HCT116 (cell line): Measurements from ENCODE around the gene FA2H.

Source experiments
- CEBPB ChIP-seq: IDR thresholded peaks from 2 replicates; pipeline ENCODE4 v1.6.1; 2012; ENCODE audit warnings: low read depth
- EGR1 ChIP-seq: IDR thresholded peaks from 2 replicates; pipeline ENCODE4 v1.6.1; 2012; ENCODE audit warnings: low read depth
- EZH2 ChIP-seq: fragments of 200-600 bp; sonication (generic); IDR thresholded peaks from 2 replicates; pipeline ENCODE4 v1.6.1; 2017; ENCODE audit warnings: antibody characterized with exemption, mixed run types
- EZH2phosphoT487 ChIP-seq: fragments of 200-600 bp; IDR thresholded peaks from 2 replicates; pipeline ENCODE4 v1.6.1; 2018; ENCODE audit warnings: antibody characterized with exemption, borderline replicate concordance
- MAX ChIP-seq: IDR thresholded peaks from 2 replicates; pipeline ENCODE4 v1.6.1; 2012
- POLR2A ChIP-seq: IDR thresholded peaks from 2 replicates; pipeline ENCODE4 v1.7.0; 2011; ENCODE audit warnings: borderline replicate concordance; ENCODE audit not compliant: insufficient read depth, insufficient read length; ENCODE audit errors: extremely low read depth
- POLR2AphosphoS5 ChIP-seq: IDR thresholded peaks from 2 replicates; pipeline ENCODE4 v1.6.1; 2011; ENCODE audit warnings: mild to moderate bottlenecking, low read depth, low read length, moderate library complexity
- SP1 ChIP-seq: IDR thresholded peaks from 2 replicates; pipeline ENCODE4 v1.6.1; 2012; ENCODE audit warnings: low read depth
- YY1 ChIP-seq: IDR thresholded peaks from 2 replicates; pipeline ENCODE4 v1.6.1; 2011; ENCODE audit warnings: low read length, low read depth, moderate library complexity, mild to moderate bottlenecking; ENCODE audit not compliant: insufficient replicate concordance; ENCODE audit errors: extremely low read depth
- ZFX ChIP-seq: fragments of 450-650 bp; IDR thresholded peaks from 2 replicates; pipeline ENCODE4 v1.6.1; 2017
- ZNF274 ChIP-seq: fragments of 200-500 bp; sonication (Bioruptor generic); IDR thresholded peaks from 2 replicates; pipeline ENCODE4 v1.6.1; 2014; ENCODE audit warnings: mild to moderate bottlenecking, low read depth, low read length, inconsistent platforms
- TF ChIP-seq, protein P1 (sequence below), 3 experiments: fragments of 200-600 bp in 1 of 3; sonication (generic) in 1 of 3; IDR thresholded peaks in 2 of 3; conservative IDR thresholded peaks in 1 of 3; 2 replicates each; pipeline ENCODE4 v1.5.1; 2012 to 2017; ENCODE audit warnings: low read depth in 2 of 3, low read length in 2 of 3, antibody characterized with exemption in 1 of 3, borderline replicate concordance in 1 of 3, control low read depth in 1 of 3, mild to moderate bottlenecking in 1 of 3, mixed read lengths in 1 of 3, mixed run types in 1 of 3, moderate library complexity in 1 of 3; ENCODE audit not compliant: insufficient read depth in 1 of 3

GRCh38 chr16:74698222-74698621 lies 76.4 kb downstream of the FA2H start:
- TF ChIP-seq MAX (no peak), EZH2phosphoT487 (no peak), YY1 (no peak), ZNF274 (no peak), POLR2A (no peak), SP1 (no peak), CEBPB (no peak), EZH2 (no peak), POLR2AphosphoS5 (no peak), ZFX (no peak), EGR1 (no peak)
- TF ChIP-seq, protein P1, sequence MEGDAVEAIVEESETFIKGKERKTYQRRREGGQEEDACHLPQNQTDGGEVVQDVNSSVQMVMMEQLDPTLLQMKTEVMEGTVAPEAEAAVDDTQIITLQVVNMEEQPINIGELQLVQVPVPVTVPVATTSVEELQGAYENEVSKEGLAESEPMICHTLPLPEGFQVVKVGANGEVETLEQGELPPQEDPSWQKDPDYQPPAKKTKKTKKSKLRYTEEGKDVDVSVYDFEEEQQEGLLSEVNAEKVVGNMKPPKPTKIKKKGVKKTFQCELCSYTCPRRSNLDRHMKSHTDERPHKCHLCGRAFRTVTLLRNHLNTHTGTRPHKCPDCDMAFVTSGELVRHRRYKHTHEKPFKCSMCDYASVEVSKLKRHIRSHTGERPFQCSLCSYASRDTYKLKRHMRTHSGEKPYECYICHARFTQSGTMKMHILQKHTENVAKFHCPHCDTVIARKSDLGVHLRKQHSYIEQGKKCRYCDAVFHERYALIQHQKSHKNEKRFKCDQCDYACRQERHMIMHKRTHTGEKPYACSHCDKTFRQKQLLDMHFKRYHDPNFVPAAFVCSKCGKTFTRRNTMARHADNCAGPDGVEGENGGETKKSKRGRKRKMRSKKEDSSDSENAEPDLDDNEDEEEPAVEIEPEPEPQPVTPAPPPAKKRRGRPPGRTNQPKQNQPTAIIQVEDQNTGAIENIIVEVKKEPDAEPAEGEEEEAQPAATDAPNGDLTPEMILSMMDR (IDR thresholded peaks at IDR 0.05 in 2 of 3, conservative IDR thresholded peaks at IDR 0.05 in 1 of 3; ENCODE audit: borderline replicate concordance in 1 of 3, insufficient read depth in 1 of 3, low read depth in 2 of 3, low read length in 2 of 3): no peak
